ENCODE data around the gene KRT80.
"Not testable (repeated sequence)": the region's sequence is repeated elsewhere in the genome, so short reads cannot be mapped to it uniquely, and the experiment has no call there.

The KRT80 gene

GRCh38 chr12:52191841-52192791, at the start of gene KRT80:
Gene KRT80 (minus strand): TSS chr12:52192014. CDS start chr12:52191902, 112 bp downstream.
- DNase-seq, result peak; percentile 17

GRCh38 chr12:52241205-52241842, 49.5 kb upstream of the KRT80 start:
- no peak for DNase-seq

GRCh38 chr12:52240247-52240646, 48.4 kb upstream of the KRT80 start:
- DNase-seq, result not testable (repeated sequence)

GRCh38 chr12:52239767-52240166, 48.0 kb upstream of the KRT80 start:
- no peak for DNase-seq

GRCh38 chr12:52238916-52239646, 47.3 kb upstream of the KRT80 start:
- no peak for DNase-seq

GRCh38 chr12:52238207-52238840, 46.5 kb upstream of the KRT80 start:
- no peak for DNase-seq

GRCh38 chr12:52236386-52237050, 44.7 kb upstream of the KRT80 start:
- no peak for DNase-seq

GRCh38 chr12:52235822-52236361, 44.1 kb upstream of the KRT80 start:
- no peak for DNase-seq

- no peak for DNase-seq
Measured at GRCh38 chr12:52235001-52235764, 43.4 kb upstream of the KRT80 start.

- no peak for DNase-seq
Measured at GRCh38 chr12:52234223-52234810, 42.5 kb upstream of the KRT80 start.

GRCh38 chr12:52233462-52234207, 41.8 kb upstream of the KRT80 start:
- no peak for DNase-seq

GRCh38 chr12:52232674-52233461, 41.1 kb upstream of the KRT80 start, which contains the start of gene KRT7:
Gene KRT7 (plus strand): TSS chr12:52233243. CDS start chr12:52233297, 54 bp downstream.
- DNase-seq, result no peak

- DNase-seq, result no peak
Measured at GRCh38 chr12:52232203-52232673, 40.4 kb upstream of the KRT80 start.

GRCh38 chr12:52231305-52232202, 39.7 kb upstream of the KRT80 start:
- DNase-seq, result no peak

GRCh38 chr12:52230364-52231281, 38.8 kb upstream of the KRT80 start:
- DNase-seq, result no peak

GRCh38 chr12:52229836-52230343, 38.1 kb upstream of the KRT80 start:
- DNase-seq, result no peak

Measured in activated CD4-positive, alpha-beta T cell treated with anti-CD3 and anti-CD28 coated beads, Interleukin-10, Interleukin-2, amounts not matched to agents 100 ng/mL and 50 ng/mL, durations not matched to agents 16 hours and 8 hours (primary cell).